K562 (cell line): ENCODE data around the gene TNFAIP6. TPM values are rescaled to one million over a fixed set of nuclear protein-coding genes. Genes with fewer than 3 reads are reported as not detected.
A peak's percentile ranks its signal among the peaks of the same experiment; 100 is the strongest.

ENCODE experiments used
- CREB5 ChIP-seq: fragments of 250-450 bp; sonication (Bioruptor Pico); IDR thresholded peaks from 2 replicates; pipeline ENCODE4 v1.5.0; 2020; ENCODE audit warnings: mild to moderate bottlenecking
- DPF2 ChIP-seq: fragments of 450-650 bp; IDR thresholded peaks from 2 replicates; pipeline ENCODE4 v1.6.1; 2016
- E2F1 ChIP-seq: sonication (generic); formaldehyde crosslinking; IDR thresholded peaks from 2 replicates; pipeline ENCODE4 v1.8.1; 2023; ENCODE audit warnings: mild to moderate bottlenecking, missing genetic modification reagents, moderate library complexity
- EP300 ChIP-seq: IDR thresholded peaks from 2 replicates; pipeline ENCODE4 v1.6.1; 2012; ENCODE audit warnings: low read length, improper control_type of control experiment
- GTF2B ChIP-seq: IDR thresholded peaks from 2 replicates; pipeline ENCODE4 v1.6.1; 2011; ENCODE audit not compliant: insufficient read length; ENCODE audit errors: extremely low read depth
- HES1 ChIP-seq: fragments of 450-650 bp; IDR thresholded peaks from 2 replicates; pipeline ENCODE4 v1.6.1; 2016; ENCODE audit warnings: low read depth, mild to moderate bottlenecking, moderate library complexity
- HMGXB4 ChIP-seq: sonication (generic); formaldehyde crosslinking; IDR thresholded peaks from 2 replicates; pipeline ENCODE4 v1.8.1; 2023; ENCODE audit warnings: mild to moderate bottlenecking, missing genetic modification reagents
- MAFK ChIP-seq: IDR thresholded peaks from 2 replicates; pipeline ENCODE4 v1.6.1; 2011; ENCODE audit warnings: low read length, improper control_type of control experiment
- NFE2L1 ChIP-seq: fragments of 450-650 bp; IDR thresholded peaks from 2 replicates; pipeline ENCODE4 v1.6.1; 2016; ENCODE audit warnings: missing genetic modification characterization, low read depth, mild to moderate bottlenecking, missing compliant biosample characterization, moderate library complexity, borderline replicate concordance
- PCBP2 ChIP-seq: fragments of 200-400 bp; formaldehyde crosslinking; IDR thresholded peaks from 2 replicates; pipeline ENCODE4 v1.6.1; 2018; ENCODE audit warnings: low read length, low read depth, mild to moderate bottlenecking, moderate library complexity; ENCODE audit not compliant: poor library complexity, severe bottlenecking
- PPARD ChIP-seq: fragments of 250-450 bp; sonication (Bioruptor Pico); IDR thresholded peaks from 2 replicates; pipeline ENCODE4 v1.8.0; 2022; ENCODE audit warnings: inconsistent platforms, mild to moderate bottlenecking, moderate library complexity
- SIX5 ChIP-seq, 2 experiments: IDR thresholded peaks; 2 replicates each; pipeline ENCODE4 v1.6.1; 2011; ENCODE audit warnings: low read length in 2 of 2, borderline replicate concordance in 1 of 2, low read depth in 1 of 2, mild to moderate bottlenecking in 1 of 2, moderate library complexity in 1 of 2; ENCODE audit not compliant: insufficient read depth in 1 of 2
- SMARCB1 ChIP-seq: IDR thresholded peaks from 2 replicates; pipeline ENCODE4 v1.6.1; 2011; ENCODE audit warnings: improper control_type of control experiment, low read depth; ENCODE audit not compliant: insufficient read length
- VEZF1 ChIP-seq: fragments of 200-800 bp; sonication (Bioruptor generic); IDR thresholded peaks from 2 replicates; pipeline ENCODE4 v1.6.1; 2017; ENCODE audit warnings: missing genetic modification characterization, missing compliant biosample characterization
- ZBED1 ChIP-seq: IDR thresholded peaks from 2 replicates; pipeline ENCODE4 v1.6.1; 2014
- ZBTB17 ChIP-seq: fragments of 450-650 bp; formaldehyde crosslinking; IDR thresholded peaks from 2 replicates; pipeline ENCODE4 v1.4.0; 2020; ENCODE audit warnings: mild to moderate bottlenecking
- ZNF175 ChIP-seq: fragments of 200-800 bp; sonication (Bioruptor generic); IDR thresholded peaks from 2 replicates; pipeline ENCODE4 v1.6.1; 2016; ENCODE audit warnings: low read depth, mild to moderate bottlenecking, missing genetic modification characterization, missing compliant biosample characterization
- ZNF197 ChIP-seq: fragments of 200-800 bp; sonication (Bioruptor generic); IDR thresholded peaks from 2 replicates; pipeline ENCODE4 v1.6.1; 2016; ENCODE audit warnings: low read depth, missing genetic modification characterization, missing compliant biosample characterization
- ZNF253 ChIP-seq: fragments of 250-450 bp; sonication (Bioruptor Pico); conservative IDR thresholded peaks from 2 replicates; pipeline ENCODE4 v1.6.1; 2021; ENCODE audit warnings: mild to moderate bottlenecking
- ZNF644 ChIP-seq: fragments of 200-800 bp; sonication (Bioruptor generic); IDR thresholded peaks from 2 replicates; pipeline ENCODE4 v1.6.1; 2016; ENCODE audit warnings: low read depth, missing genetic modification characterization, missing compliant biosample characterization
- ZNF778 ChIP-seq: fragments of 450-650 bp; formaldehyde crosslinking; IDR thresholded peaks from 2 replicates; pipeline ENCODE4 v1.4.0; 2020; ENCODE audit warnings: mild to moderate bottlenecking, moderate library complexity
- polyA plus RNA-seq, 8 experiments: library from polyadenylated mRNA; depleted of rRNA in 4 of 8; stranded (reverse) in 5 of 8; unstranded in 3 of 8; fragments of >200 nt; fragmentation: Nextera tagmentation in 2 of 8; fragmentation: Illumina TruSeq in 1 of 8; extraction: Ambion mirVana in 2 of 8; extraction: Trizol in 1 of 8; gene quantifications; 2 replicates each; pipeline versions ENCODE4 v1.2.1 to v1.2.3, GENCODE V29; 2011 to 2014; ENCODE audit warnings: inconsistent platforms in 1 of 8, missing spikeins in 1 of 8
- total RNA-seq, 7 experiments: library from RNA; depleted of rRNA in 6 of 7; stranded (reverse); fragments of >200 nt in 6 of 7; fragmentation: Illumina TruSeq in 2 of 7; extraction: Trizol in 2 of 7; gene quantifications; 2 replicates each; pipeline versions ENCODE4 v1.2.1 to v1.2.3, GENCODE V29; 2011 to 2021; ENCODE audit warnings: low replicate concordance in 1 of 7

Gene TNFAIP6
- total and polyA plus RNA-seq, 9 of the 15 experiments (the other 6 are each of a cell fraction or from before 2014, with no cell fraction given), result 0.07 to 0.28 (median 0.08) TPM; not detected in 6

- TF ChIP-seq CREB5, result peak; percentile 93
- no peak for TF ChIP-seq HMGXB4
- no peak for TF ChIP-seq ZBED1
- TF ChIP-seq HES1, result no peak
- TF ChIP-seq ZNF175, result peak; percentile 100
- TF ChIP-seq E2F1 (CRISPR knock-in tag), result no peak
- TF ChIP-seq NFE2L1 (tag), result peak; percentile 76
- peak; percentile 76 for TF ChIP-seq VEZF1 (CRISPR knock-in tag)
- TF ChIP-seq PPARD, result 0 out of 2 replicates have a peak, but pooled peaks have one; percentile 78
- peak; percentile 44; the same call in 1 of the 2 replicates for TF ChIP-seq DPF2
- no peak for TF ChIP-seq MAFK
- 0 out of 2 replicates have a peak, but pooled peaks have one; percentile 64 for TF ChIP-seq ZNF253 (CRISPR knock-in tag)
- TF ChIP-seq SMARCB1, result no peak
- 0 out of 2 replicates have a peak, but pooled peaks have one; percentile 17 for TF ChIP-seq EP300
- TF ChIP-seq ZNF778 (CRISPR knock-in tag), result no peak
- no peak for TF ChIP-seq GTF2B
- peak; percentile 97 for TF ChIP-seq ZBTB17 (CRISPR knock-in tag)
- peak; percentile 100 for TF ChIP-seq ZNF197 (CRISPR knock-in tag)
- TF ChIP-seq ZNF644 (tag), result peak; percentile 96
- no peak for TF ChIP-seq SIX5 (IDR thresholded peaks at IDR 0.05; ENCODE audit: borderline replicate concordance in 1 of 2, insufficient read depth in 1 of 2, low read depth in 1 of 2, low read length in 2 of 2)
- TF ChIP-seq PCBP2, result no peak
These were observed 23.3 kb downstream of the TNFAIP6 start (continued) for GRCh38 chr2:151380580-151381235.
